SK-N-MC (cell line): ENCODE measurements around the gene TGFB2.

ENCODE experiments used
- DNase-seq: peaks from one replicate; pipeline ENCODE4 v3.0.0-alpha.2; 2011; ENCODE audit warnings: low read depth, low spot score
- H3K27ac ChIP-seq: fragments of 200-600 bp; sonication (generic); 2 replicates; pipeline ENCODE4 v1.5.1; 2016; ENCODE audit warnings: mixed run types
- H3K36me3 ChIP-seq: fragments of 200-600 bp; sonication (generic); 2 replicates; pipeline ENCODE4 v1.6.1; 2017; ENCODE audit warnings: antibody characterized with exemption, low read length, mixed read lengths; ENCODE audit not compliant: insufficient read depth
- H3K4me3 ChIP-seq: fragments of 200-600 bp; sonication (generic); 2 replicates; pipeline ENCODE4 v1.5.1; 2016
- H3K9ac ChIP-seq: fragments of 200-600 bp; sonication (generic); 2 replicates; pipeline ENCODE4 v1.8.0; 2017; ENCODE audit warnings: mixed run types, mixed read lengths; ENCODE audit not compliant: insufficient read length
- H3K9me3 ChIP-seq: fragments of 200-600 bp; sonication (generic); 2 replicates; pipeline ENCODE4 v1.6.1; 2017; ENCODE audit warnings: low read depth, mild to moderate bottlenecking, antibody characterized with exemption, low read length, moderate library complexity, mixed read lengths
- EZH2 ChIP-seq: fragments of 200-600 bp; sonication (generic); IDR thresholded peaks from one replicate; pipeline ENCODE4 v1.6.1; 2017; ENCODE audit warnings: antibody characterized with exemption
- FOXP2 ChIP-seq: optimal IDR thresholded peaks from 2 replicates; pipeline ENCODE3; 2011; ENCODE audit warnings: mild to moderate bottlenecking, moderate library complexity; ENCODE audit not compliant: insufficient read depth; ENCODE audit errors: extremely low read length, control extremely low read depth
- POLR2AphosphoS5 ChIP-seq: IDR thresholded peaks from 2 replicates; pipeline ENCODE4 v1.6.1; 2012; ENCODE audit warnings: mild to moderate bottlenecking, low read depth, low read length, borderline replicate concordance

TGFB2 gene

GRCh38 chr1:218426343-218426657 is 81.2 kb downstream of the TGFB2 start:
- DNase-seq, result no peak
- H3K36me3 ChIP-seq, result no peaks in the 10 kb centered on the region
- H3K4me3 ChIP-seq, result no peak overlapping the region
- H3K9me3 ChIP-seq, result no peaks in the 10 kb centered on the region
- H3K9ac ChIP-seq, result no peak overlapping the region
- no peak overlapping the region for H3K27ac ChIP-seq
- TF ChIP-seq EZH2 (no peak), FOXP2 (no peak), POLR2AphosphoS5 (no peak)

GRCh38 chr1:218429301-218429700 is 84.2 kb downstream of the TGFB2 start:
- TF ChIP-seq FOXP2 (no peak), EZH2 (no peak)
- Histone ChIP-seq H3K9me3 (no peaks in the 10 kb centered on the region), H3K4me3 (no peak overlapping the region), H3K27ac (no peak overlapping the region), H3K9ac (no peak overlapping the region), H3K36me3 (no peaks in the 10 kb centered on the region)
- no peak for DNase-seq

- no peaks in the 10 kb centered on the region for H3K36me3 ChIP-seq
- H3K9me3 ChIP-seq, result no peaks in the 10 kb centered on the region
- no peak overlapping the region for H3K27ac ChIP-seq
- H3K4me3 ChIP-seq, result no peak overlapping the region
- no peak overlapping the region for H3K9ac ChIP-seq
- TF ChIP-seq EZH2, result no peak
- TF ChIP-seq POLR2AphosphoS5, result no peak
- no peak for TF ChIP-seq FOXP2
- DNase-seq, result no peak
Observed at GRCh38 chr1:218430346-218430745, 85.2 kb downstream of the TGFB2 start.

- no peak for DNase-seq
- Histone ChIP-seq H3K4me3 (no peak overlapping the region), H3K27ac (no peak overlapping the region), H3K9me3 (no peaks in the 10 kb centered on the region), H3K9ac (no peak overlapping the region), H3K36me3 (no peaks in the 10 kb centered on the region)
- no peak for TF ChIP-seq POLR2AphosphoS5
- no peak for TF ChIP-seq FOXP2
- no peak for TF ChIP-seq EZH2
Observed at GRCh38 chr1:218430822-218431221, 85.7 kb downstream of the TGFB2 start.

- H3K4me3 ChIP-seq, result no peak overlapping the region
- H3K9ac ChIP-seq, result no peak overlapping the region
- no peaks in the 10 kb centered on the region for H3K9me3 ChIP-seq
- no peak overlapping the region for H3K27ac ChIP-seq
- H3K36me3 ChIP-seq, result no peaks in the 10 kb centered on the region
- no peak for DNase-seq
- TF ChIP-seq FOXP2 (no peak), EZH2 (no peak), POLR2AphosphoS5 (no peak)
Observed at GRCh38 chr1:218431476-218431875, 86.3 kb downstream of the TGFB2 start.

GRCh38 chr1:218433744-218434143 is 88.6 kb downstream of the TGFB2 start:
- Histone ChIP-seq H3K9me3 (no peaks in the 10 kb centered on the region), H3K4me3 (no peak overlapping the region), H3K36me3 (no peaks in the 10 kb centered on the region), H3K9ac (no peak overlapping the region), H3K27ac (no peak overlapping the region; the same call in 1 of the 2 replicates)
- no peak for DNase-seq
- TF ChIP-seq EZH2 (no peak), FOXP2 (no peak)

- Histone ChIP-seq H3K36me3 (no peaks in the 10 kb centered on the region), H3K27ac (no peak overlapping the region), H3K9me3 (no peaks in the 10 kb centered on the region), H3K4me3 (no peak overlapping the region), H3K9ac (no peak overlapping the region)
- no peak for TF ChIP-seq EZH2
- no peak for TF ChIP-seq FOXP2
- no peak for TF ChIP-seq POLR2AphosphoS5
- DNase-seq, result no peak
Observed at GRCh38 chr1:218435528-218435927, 90.4 kb downstream of the TGFB2 start.

- H3K4me3 ChIP-seq, result no peak overlapping the region
- TF ChIP-seq EZH2, result no peak
- TF ChIP-seq FOXP2, result no peak
- no peak for TF ChIP-seq POLR2AphosphoS5
- H3K9me3 ChIP-seq, result no peaks in the 10 kb centered on the region
- no peaks in the 10 kb centered on the region for H3K36me3 ChIP-seq
- no peak overlapping the region for H3K27ac ChIP-seq
- H3K9ac ChIP-seq, result no peak overlapping the region
- no peak for DNase-seq
Observed at GRCh38 chr1:218436346-218436745, 91.2 kb downstream of the TGFB2 start.

GRCh38 chr1:218436997-218437396 is 91.9 kb downstream of the TGFB2 start:
- H3K4me3 ChIP-seq, result no peak overlapping the region
- no peak overlapping the region for H3K27ac ChIP-seq
- H3K9ac ChIP-seq, result no peak overlapping the region
- no peak for DNase-seq
- H3K36me3 ChIP-seq, result no peaks in the 10 kb centered on the region
- no peaks in the 10 kb centered on the region for H3K9me3 ChIP-seq
- TF ChIP-seq POLR2AphosphoS5, result no peak
- no peak for TF ChIP-seq EZH2
- no peak for TF ChIP-seq FOXP2
